ENCODE data around the gene NECAP2. TPM values are rescaled to one million over a fixed set of nuclear protein-coding genes. Genes with fewer than 3 reads are reported as not detected.

Gene NECAP2
- polyA plus RNA-seq, 4 donors: 36.0 to 43.7 (median 41.4) TPM

- H3K4me1 ChIP-seq (ENCODE audit: control insufficient read depth in 3 of 3, insufficient read depth in 2 of 3, low read depth in 1 of 3, low read length in 2 of 3): no peaks in the 10 kb centered on the region
- DNase-seq: no peak
- H3K27me3 ChIP-seq (ENCODE audit: control insufficient read depth in 3 of 3, insufficient read depth in 3 of 3, low read length in 3 of 3): no peaks in the 10 kb centered on the region
- peaks cover 2 to 82% (median 9%) of the 10 kb centered on the region in 3 donors for H3K36me3 ChIP-seq (ENCODE audit: control insufficient read depth in 3 of 3, insufficient read depth in 2 of 3, low read depth in 1 of 3, low read length in 3 of 3)
- no peak overlapping the region for H3K4me3 ChIP-seq (ENCODE audit: low read depth in 1 of 3, low read length in 3 of 3)
- FAIRE-seq: no peak
- H3K27ac ChIP-seq (ENCODE audit: low read depth in 1 of 3, low read length in 2 of 3): no peak overlapping the region
- no peaks in the 10 kb centered on the region for H3K9me3 ChIP-seq (ENCODE audit: control insufficient read depth in 2 of 2, insufficient read depth in 1 of 2, low read depth in 1 of 2, low read length in 1 of 2)
- 59 to 81% (median 75%) methylated on average over 5 of the region's 5 CpGs for WGBS, 3 donors
Measured at GRCh38 chr1:16397120-16397519, 43.4 kb upstream of the NECAP2 start.

GRCh38 chr1:16398371-16398953, 42.1 kb upstream of the NECAP2 start:
- no peak overlapping the region for H3K4me3 ChIP-seq (ENCODE audit: low read depth in 1 of 3, low read length in 3 of 3)
- no peaks in the 10 kb centered on the region for H3K9me3 ChIP-seq (ENCODE audit: control insufficient read depth in 2 of 2, insufficient read depth in 1 of 2, low read depth in 1 of 2, low read length in 1 of 2)
- 87 to 92% (median 91%) methylated on average over 5 of the region's 5 CpGs for WGBS, 3 donors
- H3K27ac ChIP-seq (ENCODE audit: low read depth in 1 of 3, low read length in 2 of 3): no peak overlapping the region
- peaks cover 2 to 68% (median 9%) of the 10 kb centered on the region in 3 donors for H3K36me3 ChIP-seq (ENCODE audit: control insufficient read depth in 3 of 3, insufficient read depth in 2 of 3, low read depth in 1 of 3, low read length in 3 of 3)
- DNase-seq (no peak), FAIRE-seq (no peak)
- H3K4me1 ChIP-seq (ENCODE audit: control insufficient read depth in 3 of 3, insufficient read depth in 2 of 3, low read depth in 1 of 3, low read length in 2 of 3): no peaks in the 10 kb centered on the region
- no peaks in the 10 kb centered on the region for H3K27me3 ChIP-seq (ENCODE audit: control insufficient read depth in 3 of 3, insufficient read depth in 3 of 3, low read length in 3 of 3)

GRCh38 chr1:16402742-16403141, 37.8 kb upstream of the NECAP2 start:
- Histone ChIP-seq H3K27me3 (ENCODE audit: control insufficient read depth in 3 of 3, insufficient read depth in 3 of 3, low read length in 3 of 3) (no peaks in the 10 kb centered on the region), H3K27ac (ENCODE audit: low read depth in 1 of 3, low read length in 2 of 3) (no peak overlapping the region), H3K4me1 (ENCODE audit: control insufficient read depth in 3 of 3, insufficient read depth in 2 of 3, low read depth in 1 of 3, low read length in 2 of 3) (no peaks in the 10 kb centered on the region), H3K36me3 (ENCODE audit: control insufficient read depth in 3 of 3, insufficient read depth in 2 of 3, low read depth in 1 of 3, low read length in 3 of 3) (peaks cover 0 to 30% (median 0%) of the 10 kb centered on the region in 3 donors), H3K9me3 (ENCODE audit: control insufficient read depth in 2 of 2, insufficient read depth in 1 of 2, low read depth in 1 of 2, low read length in 1 of 2) (no peaks in the 10 kb centered on the region), H3K4me3 (ENCODE audit: low read depth in 1 of 3, low read length in 3 of 3) (no peak overlapping the region)
- FAIRE-seq (no peak), DNase-seq (no peak)
- 80 to 85% (median 81%) methylated on average over 10 of the region's 10 CpGs for WGBS, 3 donors

- FAIRE-seq (no peak), DNase-seq (no peak)
- H3K36me3 ChIP-seq (ENCODE audit: control insufficient read depth in 3 of 3, insufficient read depth in 2 of 3, low read depth in 1 of 3, low read length in 3 of 3): peaks cover 0 to 9% (median 0%) of the 10 kb centered on the region in 3 donors
- H3K4me3 ChIP-seq (ENCODE audit: low read depth in 1 of 3, low read length in 3 of 3): no peak overlapping the region
- no peaks in the 10 kb centered on the region for H3K27me3 ChIP-seq (ENCODE audit: control insufficient read depth in 3 of 3, insufficient read depth in 3 of 3, low read length in 3 of 3)
- H3K27ac ChIP-seq (ENCODE audit: low read depth in 1 of 3, low read length in 2 of 3): no peak overlapping the region
- no peaks in the 10 kb centered on the region for H3K4me1 ChIP-seq (ENCODE audit: control insufficient read depth in 3 of 3, insufficient read depth in 2 of 3, low read depth in 1 of 3, low read length in 2 of 3)
- no peaks in the 10 kb centered on the region for H3K9me3 ChIP-seq (ENCODE audit: control insufficient read depth in 2 of 2, insufficient read depth in 1 of 2, low read depth in 1 of 2, low read length in 1 of 2)
- 77 to 87% (median 87%) methylated on average over 5 of the region's 5 CpGs for WGBS, 3 donors
Measured at GRCh38 chr1:16405441-16405840, 35.1 kb upstream of the NECAP2 start.

GRCh38 chr1:16406868-16407267, 33.7 kb upstream of the NECAP2 start:
- DNase-seq: no peak
- Histone ChIP-seq H3K27ac (ENCODE audit: low read depth in 1 of 3, low read length in 2 of 3) (no peak overlapping the region), H3K36me3 (ENCODE audit: control insufficient read depth in 3 of 3, insufficient read depth in 2 of 3, low read depth in 1 of 3, low read length in 3 of 3) (peaks cover 0 to 1% (median 0%) of the 10 kb centered on the region in 3 donors), H3K27me3 (ENCODE audit: control insufficient read depth in 3 of 3, insufficient read depth in 3 of 3, low read length in 3 of 3) (no peaks in the 10 kb centered on the region), H3K4me3 (ENCODE audit: low read depth in 1 of 3, low read length in 3 of 3) (no peak overlapping the region), H3K9me3 (ENCODE audit: control insufficient read depth in 2 of 2, insufficient read depth in 1 of 2, low read depth in 1 of 2, low read length in 1 of 2) (no peaks in the 10 kb centered on the region), H3K4me1 (ENCODE audit: control insufficient read depth in 3 of 3, insufficient read depth in 2 of 3, low read depth in 1 of 3, low read length in 2 of 3) (no peaks in the 10 kb centered on the region)
- no peak for FAIRE-seq
- WGBS, 3 donors: 89 to 92% (median 89%) methylated on average over 8 to 9 of the region's 9 CpGs

GRCh38 chr1:16409536-16410152, 30.9 kb upstream of the NECAP2 start:
- DNase-seq: no peak
- no peaks in the 10 kb centered on the region for H3K36me3 ChIP-seq (ENCODE audit: control insufficient read depth in 3 of 3, insufficient read depth in 2 of 3, low read depth in 1 of 3, low read length in 3 of 3)
- no peaks in the 10 kb centered on the region for H3K27me3 ChIP-seq (ENCODE audit: control insufficient read depth in 3 of 3, insufficient read depth in 3 of 3, low read length in 3 of 3)
- H3K4me3 ChIP-seq (ENCODE audit: low read depth in 1 of 3, low read length in 3 of 3): no peak overlapping the region
- H3K4me1 ChIP-seq (ENCODE audit: control insufficient read depth in 3 of 3, insufficient read depth in 2 of 3, low read depth in 1 of 3, low read length in 2 of 3): no peaks in the 10 kb centered on the region
- WGBS, 3 donors: 87 to 89% (median 88%) methylated on average over 15 to 25 of the region's 25 CpGs
- no peak overlapping the region for H3K27ac ChIP-seq (ENCODE audit: low read depth in 1 of 3, low read length in 2 of 3)
- no peaks in the 10 kb centered on the region for H3K9me3 ChIP-seq (ENCODE audit: control insufficient read depth in 2 of 2, insufficient read depth in 1 of 2, low read depth in 1 of 2, low read length in 1 of 2)
- FAIRE-seq: no peak

GRCh38 chr1:16410803-16411202, 29.7 kb upstream of the NECAP2 start:
- no peak overlapping the region for H3K27ac ChIP-seq (ENCODE audit: low read depth in 1 of 3, low read length in 2 of 3)
- FAIRE-seq (no peak), DNase-seq (no peak)
- WGBS, 3 donors: 95 to 99% (median 96%) methylated on average over 5 of the region's 5 CpGs
- H3K36me3 ChIP-seq (ENCODE audit: control insufficient read depth in 3 of 3, insufficient read depth in 2 of 3, low read depth in 1 of 3, low read length in 3 of 3): no peaks in the 10 kb centered on the region
- H3K27me3 ChIP-seq (ENCODE audit: control insufficient read depth in 3 of 3, insufficient read depth in 3 of 3, low read length in 3 of 3): no peaks in the 10 kb centered on the region
- H3K4me1 ChIP-seq (ENCODE audit: control insufficient read depth in 3 of 3, insufficient read depth in 2 of 3, low read depth in 1 of 3, low read length in 2 of 3): no peaks in the 10 kb centered on the region
- no peaks in the 10 kb centered on the region for H3K9me3 ChIP-seq (ENCODE audit: control insufficient read depth in 2 of 2, insufficient read depth in 1 of 2, low read depth in 1 of 2, low read length in 1 of 2)
- no peak overlapping the region for H3K4me3 ChIP-seq (ENCODE audit: low read depth in 1 of 3, low read length in 3 of 3)

- Histone ChIP-seq H3K27ac (ENCODE audit: low read depth in 1 of 3, low read length in 2 of 3) (no peak overlapping the region), H3K9me3 (ENCODE audit: control insufficient read depth in 2 of 2, insufficient read depth in 1 of 2, low read depth in 1 of 2, low read length in 1 of 2) (no peaks in the 10 kb centered on the region), H3K4me3 (ENCODE audit: low read depth in 1 of 3, low read length in 3 of 3) (no peak overlapping the region), H3K27me3 (ENCODE audit: control insufficient read depth in 3 of 3, insufficient read depth in 3 of 3, low read length in 3 of 3) (no peaks in the 10 kb centered on the region), H3K4me1 (ENCODE audit: control insufficient read depth in 3 of 3, insufficient read depth in 2 of 3, low read depth in 1 of 3, low read length in 2 of 3) (no peaks in the 10 kb centered on the region), H3K36me3 (ENCODE audit: control insufficient read depth in 3 of 3, insufficient read depth in 2 of 3, low read depth in 1 of 3, low read length in 3 of 3) (no peaks in the 10 kb centered on the region)
- FAIRE-seq: no peak
- 79 to 87% (median 81%) methylated on average over 3 of the region's 3 CpGs for WGBS, 3 donors
- DNase-seq: no peak
Measured at GRCh38 chr1:16413191-16413590, 27.3 kb upstream of the NECAP2 start.

Data from small intestine (tissue), 7 donors.